Smooth muscle cell (in vitro differentiated cells): Measurements from ENCODE around the gene TUBD1. TPM values are rescaled to one million over a fixed set of nuclear protein-coding genes. Genes with fewer than 3 reads are reported as not detected.

Source experiments
- DNase-seq: peaks from one replicate; lab custom pipeline; 2025; ENCODE audit not compliant: unreplicated experiment; lab: John Stamatoyannopoulos, UW
- H2AFZ ChIP-seq: fragments of 200-600 bp; sonication (generic); 2 replicates; pipeline ENCODE4 v1.6.0; 2016; ENCODE audit warnings: antibody characterized with exemption, low read depth, mild to moderate bottlenecking
- H3F3A ChIP-seq: fragments of 200-600 bp; sonication (generic); 2 replicates; pipeline ENCODE4 v1.6.0; 2017; ENCODE audit warnings: antibody characterized with exemption, low read depth
- H3K27ac ChIP-seq: fragments of 200-600 bp; sonication (generic); 2 replicates; pipeline ENCODE4 v1.5.1; 2016; ENCODE audit warnings: low read depth, mild to moderate bottlenecking
- H3K27me3 ChIP-seq: fragments of 200-600 bp; sonication (generic); 2 replicates; pipeline ENCODE4 v1.6.1; 2016; ENCODE audit warnings: low read depth, mild to moderate bottlenecking
- H3K36me3 ChIP-seq: fragments of 200-600 bp; sonication (generic); 2 replicates; pipeline ENCODE4 v1.5.1; 2016; ENCODE audit warnings: low read depth
- H3K4me1 ChIP-seq: fragments of 200-600 bp; sonication (generic); 2 replicates; pipeline ENCODE4 v1.5.1; 2016; ENCODE audit warnings: low read depth
- H3K4me2 ChIP-seq: fragments of 200-600 bp; sonication (generic); 2 replicates; pipeline ENCODE4 v1.6.0; 2016; ENCODE audit warnings: mild to moderate bottlenecking
- H3K4me3 ChIP-seq: fragments of 200-600 bp; sonication (generic); 2 replicates; pipeline ENCODE4 v1.5.1; 2016; ENCODE audit warnings: mild to moderate bottlenecking
- H3K79me2 ChIP-seq: fragments of 200-600 bp; sonication (generic); 2 replicates; pipeline ENCODE4 v1.6.0; 2016; ENCODE audit warnings: low read depth, mild to moderate bottlenecking
- H3K9ac ChIP-seq: fragments of 200-600 bp; sonication (generic); 2 replicates; pipeline ENCODE4 v1.6.0; 2016; ENCODE audit warnings: low read depth
- H3K9me3 ChIP-seq: fragments of 200-600 bp; sonication (generic); replicated peaks from 2 replicates; pipeline ENCODE4 v1.5.1; 2016; ENCODE audit warnings: low read depth
- H4K20me1 ChIP-seq: fragments of 200-600 bp; sonication (generic); 2 replicates; pipeline ENCODE4 v1.6.0; 2016; ENCODE audit warnings: low read depth
- CTCF ChIP-seq: fragments of 200-600 bp; sonication (generic); IDR thresholded peaks from 2 replicates; pipeline ENCODE4 v1.5.1; 2017; ENCODE audit warnings: borderline replicate concordance, mild to moderate bottlenecking, antibody characterized with exemption; ENCODE audit not compliant: insufficient read depth, poor library complexity, severe bottlenecking
- WGBS: methylation state at CpG from one replicate; pipeline ENCODE4 v1.1.7; 2016; ENCODE audit warnings: low lambda C conversion rate; 5-methylcytosine and 5-hydroxymethylcytosine counted together
- polyA plus RNA-seq: library from polyadenylated mRNA; unstranded; fragments of >200 nt; fragmentation: Nextera tagmentation; extraction: Ambion mirVana; gene quantifications from 2 replicates; pipeline ENCODE4 v1.2.1, GENCODE V29; 2016
- total RNA-seq: library from RNA; depleted of rRNA; stranded (reverse); fragments of >200 nt; gene quantifications from 2 replicates; pipeline ENCODE4 v1.2.3, GENCODE V29; 2014

The TUBD1 gene
- total and polyA plus RNA-seq, 2 experiments from 2014 or later: 10.3 to 21.8 TPM

- Histone ChIP-seq H3K4me3 (peak overlapping the region; percentile 98), H3K9ac (peak overlapping the region; percentile 100), H3K79me2 (peaks cover 68% of the 10 kb centered on the region), H3F3A (peaks cover 32% of the 10 kb centered on the region), H3K9me3 (no peaks in the 10 kb centered on the region), H3K36me3 (peaks cover 20% of the 10 kb centered on the region), H2AFZ (no peak overlapping the region), H3K4me2 (peak overlapping the region; percentile 94), H4K20me1 (peaks cover 42% of the 10 kb centered on the region), H3K27me3 (no peaks in the 10 kb centered on the region), H3K27ac (peak overlapping the region; percentile 100), H3K4me1 (peaks cover 21% of the 10 kb centered on the region)
- DNase-seq: no peak
- TF ChIP-seq CTCF: no peak
- WGBS: under 1% methylated on average over 8 of the region's 8 CpGs
Observed at GRCh38 chr17:59837308-59838051, 55.3 kb downstream of the TUBD1 start.

- Histone ChIP-seq H3K36me3 (no peaks in the 10 kb centered on the region), H3K4me2 (peak overlapping the region; percentile 5), H3K27me3 (no peaks in the 10 kb centered on the region), H3K4me1 (peaks cover 22% of the 10 kb centered on the region), H3K9me3 (no peaks in the 10 kb centered on the region), H3K4me3 (no peak overlapping the region), H4K20me1 (no peaks in the 10 kb centered on the region), H3K27ac (peak overlapping the region; percentile 98), H3K9ac (no peak overlapping the region), H3K79me2 (peaks cover 46% of the 10 kb centered on the region), H2AFZ (no peak overlapping the region), H3F3A (peaks cover 22% of the 10 kb centered on the region)
- 50% methylated on average over 4 of the region's 4 CpGs for WGBS
- no peak for DNase-seq
- no peak for TF ChIP-seq CTCF
Observed at GRCh38 chr17:59832883-59833379, 59.8 kb downstream of the TUBD1 start.

- Histone ChIP-seq H3K9ac (peak overlapping the region; percentile 93), H3K79me2 (peaks cover 44% of the 10 kb centered on the region)
- TF ChIP-seq CTCF: no peak
Observed at GRCh38 chr17:59830846-59831486, 61.8 kb downstream of the TUBD1 start.

More at GRCh38 chr17:59830846-59831486, 61.8 kb downstream of the TUBD1 start:
- Histone ChIP-seq H3K4me2 (peak overlapping the region; percentile 80), H3K27ac (peak overlapping the region; percentile 98), H3K27me3 (no peaks in the 10 kb centered on the region), H3F3A (peaks cover 33% of the 10 kb centered on the region), H3K4me1 (peaks cover 22% of the 10 kb centered on the region), H3K36me3 (no peaks in the 10 kb centered on the region), H3K4me3 (no peak overlapping the region), H2AFZ (no peak overlapping the region), H3K9me3 (no peaks in the 10 kb centered on the region), H4K20me1 (no peaks in the 10 kb centered on the region)
- DNase-seq: no peak
- 88% methylated on average over 1 of the region's 1 CpG for WGBS
